ENCODE measurements around the gene PTPN23.
"Not testable (repeated sequence)": the region's sequence is repeated elsewhere in the genome, so short reads cannot be mapped to it uniquely, and the experiment has no call there.

The PTPN23 gene

GRCh38 chr3:47380601-47381316, at the start of gene PTPN23:
Gene PTPN23 (plus strand): TSS chr3:47381021. CDS start chr3:47381097, 76 bp downstream.
- peak; percentile 98 for DNase-seq (ENCODE audit: low spot score)

GRCh38 chr3:47333907-47334306, 46.9 kb upstream of the PTPN23 start:
- DNase-seq (ENCODE audit: low spot score) = no peak

- DNase-seq (ENCODE audit: low spot score) = peak; percentile 26
Measured at GRCh38 chr3:47337656-47338055, 43.2 kb upstream of the PTPN23 start.

GRCh38 chr3:47339951-47340350, 40.9 kb upstream of the PTPN23 start:
- DNase-seq (ENCODE audit: low spot score) = no peak

- no peak for DNase-seq (ENCODE audit: low spot score)
Measured at GRCh38 chr3:47340866-47341265, 40.0 kb upstream of the PTPN23 start.

GRCh38 chr3:47342151-47342550, 38.7 kb upstream of the PTPN23 start:
- no peak for DNase-seq (ENCODE audit: low spot score)

- no peak for DNase-seq (ENCODE audit: low spot score)
Measured at GRCh38 chr3:47342812-47343211, 38.0 kb upstream of the PTPN23 start.

- DNase-seq (ENCODE audit: low spot score) = no peak
Measured at GRCh38 chr3:47343471-47343971, 37.3 kb upstream of the PTPN23 start.

GRCh38 chr3:47344971-47345370, 35.9 kb upstream of the PTPN23 start:
- no peak for DNase-seq (ENCODE audit: low spot score)

- no peak for DNase-seq (ENCODE audit: low spot score)
Measured at GRCh38 chr3:47347217-47347801, 33.5 kb upstream of the PTPN23 start.

GRCh38 chr3:47348411-47349154, 32.2 kb upstream of the PTPN23 start:
- DNase-seq (ENCODE audit: low spot score) = no peak

- DNase-seq (ENCODE audit: low spot score) = no peak
Measured at GRCh38 chr3:47355010-47355409, 25.8 kb upstream of the PTPN23 start.

GRCh38 chr3:47356201-47356600, 24.6 kb upstream of the PTPN23 start:
- no peak for DNase-seq (ENCODE audit: low spot score)

GRCh38 chr3:47359323-47359722, 21.5 kb upstream of the PTPN23 start:
- DNase-seq (ENCODE audit: low spot score) = no peak

GRCh38 chr3:47360110-47360517, 20.7 kb upstream of the PTPN23 start:
- peak; percentile 25 for DNase-seq (ENCODE audit: low spot score)

GRCh38 chr3:47362701-47363100, 18.1 kb upstream of the PTPN23 start:
- DNase-seq (ENCODE audit: low spot score) = no peak

GRCh38 chr3:47365213-47366153, 15.3 kb upstream of the PTPN23 start:
- DNase-seq (ENCODE audit: low spot score) = no peak

GRCh38 chr3:47366833-47367232, 14.0 kb upstream of the PTPN23 start:
- DNase-seq (ENCODE audit: low spot score) = no peak

- DNase-seq (ENCODE audit: low spot score) = no peak
Measured at GRCh38 chr3:47367631-47368030, 13.2 kb upstream of the PTPN23 start.

- DNase-seq (ENCODE audit: low spot score) = not testable (repeated sequence)
Measured at GRCh38 chr3:47370020-47370419, 10.8 kb upstream of the PTPN23 start.

GRCh38 chr3:47370887-47371697, 9.7 kb upstream of the PTPN23 start:
- peak; percentile 21 for DNase-seq (ENCODE audit: low spot score)

All from RKO (cell line).